ENCODE data around the gene P2RY6. TPM values are rescaled to one million over a fixed set of nuclear protein-coding genes. Genes with fewer than 3 reads are reported as not detected.

P2RY6 gene, protein sequence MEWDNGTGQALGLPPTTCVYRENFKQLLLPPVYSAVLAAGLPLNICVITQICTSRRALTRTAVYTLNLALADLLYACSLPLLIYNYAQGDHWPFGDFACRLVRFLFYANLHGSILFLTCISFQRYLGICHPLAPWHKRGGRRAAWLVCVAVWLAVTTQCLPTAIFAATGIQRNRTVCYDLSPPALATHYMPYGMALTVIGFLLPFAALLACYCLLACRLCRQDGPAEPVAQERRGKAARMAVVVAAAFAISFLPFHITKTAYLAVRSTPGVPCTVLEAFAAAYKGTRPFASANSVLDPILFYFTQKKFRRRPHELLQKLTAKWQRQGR
- total RNA-seq (1 to 10 TPM in 1 of 5 donors, not detected in 4; 1.4 TPM), total RNA-seq (0 to 0.87 (median 0.18) reads per million in 29 experiments)
- total RNA-seq (2013): not detected

DNA sequence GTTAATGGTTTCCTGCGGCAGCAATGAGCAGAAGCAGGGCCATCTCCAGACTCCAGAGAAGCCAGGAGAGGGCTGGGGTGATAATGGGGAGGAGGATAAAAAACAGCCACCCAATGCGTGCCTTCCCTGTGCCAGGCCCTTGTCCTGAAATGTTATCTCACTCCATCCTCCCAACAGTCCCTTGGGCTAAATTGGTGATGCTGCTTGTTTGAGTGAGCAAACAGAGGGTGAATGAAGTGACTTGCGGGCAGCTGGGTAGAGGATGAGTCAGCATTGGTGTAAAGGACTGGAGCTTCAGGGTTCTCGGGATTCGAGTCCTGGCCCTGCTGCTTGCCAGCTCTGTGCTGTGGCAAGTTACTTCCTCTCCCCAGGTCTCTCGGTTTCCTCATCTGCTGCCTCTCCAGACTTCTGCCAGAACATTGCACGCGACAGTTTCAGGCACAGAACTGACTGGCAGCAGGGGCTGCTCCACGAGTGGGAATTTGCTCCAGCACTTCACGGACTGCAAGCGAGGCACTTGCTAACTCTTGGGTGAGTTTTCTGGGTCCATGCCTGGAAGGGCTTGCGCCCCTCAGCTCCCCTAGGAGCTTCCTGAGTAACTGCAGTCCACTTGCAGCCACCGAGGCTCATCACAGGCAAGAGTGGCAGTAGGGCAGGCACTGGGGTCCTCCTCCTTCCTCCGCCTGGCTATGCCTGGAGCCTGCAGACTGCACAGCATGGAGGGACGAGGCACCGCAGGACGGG, at the start of gene P2RY6:
Gene P2RY6 (plus strand): TSS at position 403 of the 744 bp plus-strand sequence. CDS start 24,181 bp downstream, outside the sequence.
- POLR2A ChIA-PET: interaction anchor here in 1 of 2 donors (0.7 kb wide), 1 partner anchor 353 kb away, joined by 3 read pairs; no protein-coding TSS in a partner anchor
- 74% methylated on average over 9 of the region's 17 CpGs for WGBS (ENCODE audit: insufficient coverage)
- Histone ChIP-seq H3K9me3 (no peaks in the 10 kb centered on the region), H3K36me3 (ENCODE audit: control insufficient read depth in 2 of 2, extremely low read depth in 1 of 2, insufficient read depth in 1 of 2, low read length in 1 of 2) (no peaks in the 10 kb centered on the region), H3K4me1 (ENCODE audit: control insufficient read depth in 1 of 2, extremely low read depth in 1 of 2, insufficient read depth in 2 of 2, low read length in 2 of 2) (no peaks in the 10 kb centered on the region), H3K27me3 (replicated peaks in 1 of 2; ENCODE audit: control insufficient read depth in 2 of 2, extremely low read depth in 1 of 2, insufficient read depth in 2 of 2, low read length in 1 of 2) (peaks cover 0 to 32% of the 10 kb centered on the region in 2 experiments), H3K27ac (ENCODE audit: low read length) (no peak within 1 kb of the TSS), H3K4me3 (ENCODE audit: control insufficient read depth in 1 of 2, extremely low read depth in 1 of 2, low read length in 1 of 2) (no peak within 1 kb of the TSS)
- Mint-ChIP-seq H3K27ac (no peak within 1 kb of the TSS), H3K4me3 (no peak within 1 kb of the TSS), H3K4me1 (no peaks in the 10 kb centered on the region), H3K36me3 (no peaks in the 10 kb centered on the region), H3K27me3 (peaks cover 4 to 18% of the 10 kb centered on the region in 2 donors), H3K9me3 (no peaks in the 10 kb centered on the region)
- CTCF ChIA-PET: interaction anchor here in 1 of 2 donors (0.6 kb wide), 2 partner anchors 57 to 1872 kb away, joined by 4 to 13 read pairs; no protein-coding TSS in a partner anchor
- ATAC-seq (replicated peaks in 1 of 4) (no peak), DNase-seq (peak in 1 of 35 experiments; percentile 23)

DNA sequence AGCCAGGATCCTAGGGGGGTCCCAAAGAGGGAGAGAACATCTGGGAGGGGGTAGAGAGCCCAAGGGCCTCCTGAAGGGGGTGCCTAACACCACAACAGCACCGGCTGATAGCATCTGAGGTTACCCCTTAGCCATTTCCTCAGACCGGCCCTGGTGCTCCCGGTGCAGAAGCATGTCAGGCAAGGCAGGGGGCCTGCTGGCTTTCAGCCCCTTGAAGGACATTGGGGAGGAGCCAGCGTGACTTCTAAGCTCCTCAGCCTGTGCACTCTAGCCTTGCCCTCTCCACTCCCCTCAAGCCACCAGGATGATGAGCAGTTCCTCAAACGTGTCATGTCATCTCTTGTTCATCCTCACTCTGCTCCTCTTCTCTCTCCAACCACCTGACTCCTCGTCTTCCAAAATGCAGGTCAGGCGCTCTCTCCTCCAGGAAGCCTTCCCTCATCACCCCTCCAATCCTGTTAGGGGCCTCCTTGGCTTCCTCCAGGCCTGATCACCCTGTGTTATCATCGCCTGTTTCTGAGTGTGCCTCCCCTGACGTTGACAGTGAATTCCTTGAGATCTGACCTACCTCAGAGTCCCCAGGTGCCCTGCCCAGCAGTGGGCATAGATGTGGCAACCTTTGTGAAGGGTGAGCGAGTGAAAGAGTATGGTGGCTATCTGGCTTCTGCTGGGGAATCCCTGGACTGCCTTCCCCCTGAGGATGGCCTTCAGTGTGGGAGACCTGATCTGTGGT, 48.0 kb upstream of the P2RY6 start:
- Histone ChIP-seq H3K4me1 (ENCODE audit: control insufficient read depth in 1 of 2, extremely low read depth in 1 of 2, insufficient read depth in 2 of 2, low read length in 2 of 2) (no peaks in the 10 kb centered on the region), H3K36me3 (ENCODE audit: control insufficient read depth in 2 of 2, extremely low read depth in 1 of 2, insufficient read depth in 1 of 2, low read length in 1 of 2) (no peaks in the 10 kb centered on the region), H3K4me3 (ENCODE audit: control insufficient read depth in 1 of 2, extremely low read depth in 1 of 2, low read length in 1 of 2) (no peak overlapping the region), H3K27ac (ENCODE audit: low read length) (no peak overlapping the region), H3K9me3 (no peaks in the 10 kb centered on the region), H3K27me3 (replicated peaks in 1 of 2; ENCODE audit: control insufficient read depth in 2 of 2, extremely low read depth in 1 of 2, insufficient read depth in 2 of 2, low read length in 1 of 2) (peaks cover 0 to 35% of the 10 kb centered on the region in 2 experiments)
- DNase-seq (no peak), ATAC-seq (replicated peaks in 1 of 4) (no peak)
- 23% methylated on average over 7 of the region's 10 CpGs for WGBS (ENCODE audit: insufficient coverage)
- H3K4me1 Mint-ChIP-seq: peaks cover 0 to 7% (median 4%) of the 10 kb centered on the region in 3 donors
- H3K9me3 Mint-ChIP-seq: no peaks in the 10 kb centered on the region
- H3K27ac Mint-ChIP-seq: peak overlapping the region in 1 of 2 donors; percentile 14
- ChIA-PET CTCF (no interaction called here), POLR2A (no interaction called here)
- H3K4me3 Mint-ChIP-seq: no peak overlapping the region
- no peaks in the 10 kb centered on the region for H3K36me3 Mint-ChIP-seq
- H3K27me3 Mint-ChIP-seq: peaks cover 3 to 17% of the 10 kb centered on the region in 2 donors

DNA sequence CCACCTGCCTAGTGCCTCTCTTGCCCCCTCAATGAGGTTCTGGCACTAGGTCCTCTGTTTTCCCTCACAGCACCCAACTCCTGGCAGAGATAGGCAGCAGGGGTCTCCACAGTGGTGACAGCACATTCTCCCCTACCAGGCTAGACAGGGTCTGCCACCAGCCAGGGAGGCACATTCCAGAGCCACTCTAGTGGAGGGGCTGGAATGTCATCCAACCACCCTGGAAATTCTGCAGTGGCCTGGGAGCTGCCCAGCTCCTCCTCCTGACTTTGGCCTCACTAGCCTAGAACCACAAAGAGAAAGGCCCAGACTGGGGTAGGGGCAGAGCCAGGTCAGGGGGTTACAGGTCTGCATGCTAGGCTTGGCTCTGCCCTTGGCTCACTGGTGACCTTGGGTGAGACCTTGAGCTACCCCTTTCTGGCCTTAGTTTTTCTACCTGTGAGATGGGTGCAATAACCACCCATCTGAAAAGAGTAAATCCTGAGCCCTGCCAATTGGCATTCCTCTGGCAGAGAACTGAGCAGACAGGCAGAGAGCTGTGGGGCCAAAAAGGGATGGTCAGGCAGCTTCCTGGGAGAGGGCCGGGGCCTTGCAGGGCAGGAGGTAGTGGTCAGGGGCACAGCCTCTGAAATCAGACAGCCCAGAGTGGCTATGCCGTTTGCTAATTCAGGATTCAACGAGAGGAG, 47.0 kb upstream of the P2RY6 start:
- H3K36me3 Mint-ChIP-seq: no peaks in the 10 kb centered on the region

DNA sequence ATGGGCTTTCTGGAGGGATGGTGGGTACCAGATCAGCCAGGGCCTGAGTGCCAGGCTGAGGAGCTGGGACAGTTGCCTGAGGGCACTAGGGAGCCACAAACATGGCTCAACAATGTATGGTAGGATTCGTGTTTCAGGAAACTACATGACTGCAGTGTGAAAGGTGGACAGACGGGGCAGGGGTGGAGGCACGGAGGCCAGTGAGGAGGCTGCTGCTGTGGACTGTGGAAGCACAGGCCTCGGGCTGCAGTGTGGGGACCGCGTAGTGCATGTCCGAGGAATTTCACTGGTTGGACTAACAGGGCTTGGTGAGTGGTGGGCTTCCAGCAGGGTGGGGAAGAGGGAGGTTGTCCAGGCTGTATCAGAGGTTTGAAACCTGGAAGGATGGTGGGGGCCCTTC, 46.3 kb upstream of the P2RY6 start:
- POLR2A ChIA-PET: no interaction called here
- H3K27me3 Mint-ChIP-seq: peaks cover 4% of the 10 kb centered on the region in 2 donors

More for the DNA sequence above, 47.0 kb upstream of the P2RY6 start:
- CTCF ChIA-PET: interaction anchor here in 1 of 2 donors (0.6 kb wide), 1 partner anchor 730 kb away, joined by 3 read pairs; no protein-coding TSS in a partner anchor
- H3K27ac Mint-ChIP-seq: no peak overlapping the region
- peaks cover 0 to 8% of the 10 kb centered on the region in 2 donors for H3K27me3 Mint-ChIP-seq
- no peak overlapping the region for H3K4me3 Mint-ChIP-seq
- ATAC-seq (replicated peaks in 1 of 4) (no peak), DNase-seq (no peak)
- Histone ChIP-seq H3K9me3 (no peaks in the 10 kb centered on the region), H3K4me1 (ENCODE audit: control insufficient read depth in 1 of 2, extremely low read depth in 1 of 2, insufficient read depth in 2 of 2, low read length in 2 of 2) (no peaks in the 10 kb centered on the region), H3K4me3 (ENCODE audit: control insufficient read depth in 1 of 2, extremely low read depth in 1 of 2, low read length in 1 of 2) (no peak overlapping the region), H3K27me3 (replicated peaks in 1 of 2; ENCODE audit: control insufficient read depth in 2 of 2, extremely low read depth in 1 of 2, insufficient read depth in 2 of 2, low read length in 1 of 2) (peaks cover 0 to 31% of the 10 kb centered on the region in 2 experiments), H3K36me3 (ENCODE audit: control insufficient read depth in 2 of 2, extremely low read depth in 1 of 2, insufficient read depth in 1 of 2, low read length in 1 of 2) (no peaks in the 10 kb centered on the region), H3K27ac (ENCODE audit: low read length) (no peak overlapping the region)
- peaks cover 0 to 6% (median 3%) of the 10 kb centered on the region in 3 donors for H3K4me1 Mint-ChIP-seq
- POLR2A ChIA-PET: no interaction called here
- H3K9me3 Mint-ChIP-seq: no peaks in the 10 kb centered on the region
- 100% methylated on average over 1 of the region's 3 CpGs for WGBS (ENCODE audit: insufficient coverage)

DNA sequence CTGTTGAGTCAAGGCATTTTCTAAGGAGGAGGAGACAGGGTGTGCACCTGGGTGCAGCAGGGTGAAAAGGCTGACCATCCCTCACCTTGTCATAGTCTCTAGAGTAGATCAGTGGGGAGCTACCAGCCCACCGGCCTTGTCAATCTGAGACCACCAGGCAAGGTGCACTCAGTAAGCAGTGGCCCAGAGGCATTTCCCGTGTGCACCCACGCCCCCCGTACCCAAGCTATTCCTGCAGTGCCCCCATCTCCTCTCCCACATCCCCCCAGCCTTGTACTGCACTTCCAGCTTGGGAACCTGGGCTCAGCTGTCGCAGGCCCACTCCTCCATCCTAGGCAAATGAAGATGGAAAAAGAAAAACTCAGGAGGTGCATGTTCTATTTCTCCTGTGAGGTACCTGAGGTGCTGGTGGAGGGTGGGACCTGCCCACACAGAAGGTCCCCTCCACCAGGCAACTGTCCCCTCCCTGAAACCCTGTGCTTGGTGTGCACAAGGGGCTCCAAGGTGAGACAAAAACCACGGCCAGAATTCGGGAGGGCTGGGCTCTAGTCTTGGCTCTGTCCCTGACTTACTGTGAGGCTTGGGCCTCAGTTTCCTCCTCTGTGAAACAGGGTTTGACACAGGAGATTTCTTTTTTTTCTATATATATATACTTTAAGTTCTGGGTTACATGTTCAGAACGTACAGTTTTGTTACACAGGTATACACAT, 45.7 kb upstream of the P2RY6 start:
- peaks cover 0 to 22% of the 10 kb centered on the region in 2 experiments for H3K27me3 ChIP-seq (replicated peaks in 1 of 2; ENCODE audit: control insufficient read depth in 2 of 2, extremely low read depth in 1 of 2, insufficient read depth in 2 of 2, low read length in 1 of 2)
- H3K27ac ChIP-seq (ENCODE audit: low read length): no peak overlapping the region
- no peaks in the 10 kb centered on the region for H3K9me3 Mint-ChIP-seq
- ATAC-seq (replicated peaks in 1 of 4) (no peak), DNase-seq (no peak)
- no peak overlapping the region for H3K4me3 ChIP-seq (ENCODE audit: control insufficient read depth in 1 of 2, extremely low read depth in 1 of 2, low read length in 1 of 2)
- peaks cover 0 to 6% (median 3%) of the 10 kb centered on the region in 3 donors for H3K4me1 Mint-ChIP-seq
- H3K36me3 ChIP-seq (ENCODE audit: control insufficient read depth in 2 of 2, extremely low read depth in 1 of 2, insufficient read depth in 1 of 2, low read length in 1 of 2): no peaks in the 10 kb centered on the region
- no peak overlapping the region for H3K27ac Mint-ChIP-seq
- CTCF ChIA-PET: no interaction called here
- POLR2A ChIA-PET: no interaction called here
- H3K9me3 ChIP-seq: no peaks in the 10 kb centered on the region
- H3K27me3 Mint-ChIP-seq: peaks cover 4% of the 10 kb centered on the region in 2 donors
- no peaks in the 10 kb centered on the region for H3K36me3 Mint-ChIP-seq
- 67% methylated on average over 3 of the region's 8 CpGs for WGBS (ENCODE audit: insufficient coverage)
- H3K4me1 ChIP-seq (ENCODE audit: control insufficient read depth in 1 of 2, extremely low read depth in 1 of 2, insufficient read depth in 2 of 2, low read length in 2 of 2): no peaks in the 10 kb centered on the region
- H3K4me3 Mint-ChIP-seq: no peak overlapping the region

More for the DNA sequence above, 46.3 kb upstream of the P2RY6 start:
- Mint-ChIP-seq H3K4me3 (no peak overlapping the region), H3K9me3 (no peaks in the 10 kb centered on the region), H3K27ac (no peak overlapping the region), H3K36me3 (no peaks in the 10 kb centered on the region), H3K4me1 (peaks cover 0 to 6% (median 3%) of the 10 kb centered on the region in 3 donors)
- ATAC-seq (replicated peaks in 1 of 4): no peak
- no peak for DNase-seq
- no peak overlapping the region for H3K4me3 ChIP-seq (ENCODE audit: control insufficient read depth in 1 of 2, extremely low read depth in 1 of 2, low read length in 1 of 2)
- H3K4me1 ChIP-seq (ENCODE audit: control insufficient read depth in 1 of 2, extremely low read depth in 1 of 2, insufficient read depth in 2 of 2, low read length in 2 of 2): no peaks in the 10 kb centered on the region
- no peaks in the 10 kb centered on the region for H3K36me3 ChIP-seq (ENCODE audit: control insufficient read depth in 2 of 2, extremely low read depth in 1 of 2, insufficient read depth in 1 of 2, low read length in 1 of 2)
- H3K27ac ChIP-seq (ENCODE audit: low read length): no peak overlapping the region
- peaks cover 0 to 25% of the 10 kb centered on the region in 2 experiments for H3K27me3 ChIP-seq (replicated peaks in 1 of 2; ENCODE audit: control insufficient read depth in 2 of 2, extremely low read depth in 1 of 2, insufficient read depth in 2 of 2, low read length in 1 of 2)
- 86% methylated on average over 7 of the region's 7 CpGs for WGBS (ENCODE audit: insufficient coverage)
- no peaks in the 10 kb centered on the region for H3K9me3 ChIP-seq
- CTCF ChIA-PET: interaction anchor here in 1 of 2 donors (0.6 kb wide), 1 partner anchor 731 kb away, joined by 3 read pairs; no protein-coding TSS in a partner anchor

Data from T-cell (primary cell).